Measurements from ENCODE around the gene TMEM150B.

Gene TMEM150B

GRCh38 chr19:55279770-55280643, 45.1 kb downstream of the TMEM150B start, which contains the start of gene HSPBP1:
Gene HSPBP1 (minus strand): TSS chr19:55280110. CDS start chr19:55279608, 502 bp downstream.
- peak within 1 kb of the TSS; percentile 37 for H3K27ac ChIP-seq (ENCODE audit: low read depth, low read length)
- H3K36me3 ChIP-seq (ENCODE audit: control insufficient read depth in 5 of 5, insufficient read depth in 5 of 5, low read length in 5 of 5): peaks cover 0 to 24% (median 15%) of the 10 kb centered on the region in 5 donors
- no peaks in the 10 kb centered on the region for H3K9me3 ChIP-seq (ENCODE audit: control insufficient read depth in 5 of 5, low read length in 5 of 5)
- peak within 1 kb of the TSS; percentile 80 to 98 (median 93) for H3K4me3 ChIP-seq (ENCODE audit: low read depth in 1 of 5, low read length in 5 of 5)
- H3K27me3 ChIP-seq (ENCODE audit: control insufficient read depth in 5 of 5, insufficient read depth in 4 of 5, low read length in 5 of 5): peaks cover 8 to 15% (median 9%) of the 10 kb centered on the region in 5 donors
- H3K9ac ChIP-seq (ENCODE audit: low read length in 5 of 5): peak within 1 kb of the TSS in 4 of 5 donors; percentile 62 to 86 (median 76)
- peaks cover 0 to 23% (median 14%) of the 10 kb centered on the region in 5 donors for H3K4me1 ChIP-seq (ENCODE audit: control insufficient read depth in 5 of 5, insufficient read depth in 5 of 5, low read length in 5 of 5)

GRCh38 chr19:55279340-55279739, 45.8 kb downstream of the TMEM150B start:
- Histone ChIP-seq H3K9ac (ENCODE audit: low read length in 5 of 5) (peak overlapping the region in 4 of 5 donors; percentile 62 to 86 (median 76)), H3K4me1 (ENCODE audit: control insufficient read depth in 5 of 5, insufficient read depth in 5 of 5, low read length in 5 of 5) (peaks cover 0 to 23% (median 14%) of the 10 kb centered on the region in 5 donors), H3K36me3 (ENCODE audit: control insufficient read depth in 5 of 5, insufficient read depth in 5 of 5, low read length in 5 of 5) (peaks cover 0 to 30% (median 17%) of the 10 kb centered on the region in 5 donors), H3K27me3 (ENCODE audit: control insufficient read depth in 5 of 5, insufficient read depth in 4 of 5, low read length in 5 of 5) (peaks cover 8 to 11% (median 9%) of the 10 kb centered on the region in 5 donors), H3K27ac (ENCODE audit: low read depth, low read length) (peak overlapping the region; percentile 37), H3K9me3 (ENCODE audit: control insufficient read depth in 5 of 5, low read length in 5 of 5) (no peaks in the 10 kb centered on the region), H3K4me3 (ENCODE audit: low read depth in 1 of 5, low read length in 5 of 5) (peak overlapping the region; percentile 80 to 98 (median 93))

GRCh38 chr19:55278391-55279135, 46.6 kb downstream of the TMEM150B start:
- H3K36me3 ChIP-seq (ENCODE audit: control insufficient read depth in 5 of 5, insufficient read depth in 5 of 5, low read length in 5 of 5): peaks cover 0 to 37% (median 22%) of the 10 kb centered on the region in 5 donors
- no peaks in the 10 kb centered on the region for H3K9me3 ChIP-seq (ENCODE audit: control insufficient read depth in 5 of 5, low read length in 5 of 5)
- no peak overlapping the region for H3K4me3 ChIP-seq (ENCODE audit: low read depth in 1 of 5, low read length in 5 of 5)
- peaks cover 7 to 11% (median 8%) of the 10 kb centered on the region in 5 donors for H3K27me3 ChIP-seq (ENCODE audit: control insufficient read depth in 5 of 5, insufficient read depth in 4 of 5, low read length in 5 of 5)
- H3K4me1 ChIP-seq (ENCODE audit: control insufficient read depth in 5 of 5, insufficient read depth in 5 of 5, low read length in 5 of 5): peaks cover 0 to 23% (median 14%) of the 10 kb centered on the region in 5 donors
- no peak overlapping the region for H3K9ac ChIP-seq (ENCODE audit: low read length in 5 of 5)
- H3K27ac ChIP-seq (ENCODE audit: low read depth, low read length): no peak overlapping the region

- no peak overlapping the region for H3K4me3 ChIP-seq (ENCODE audit: low read depth in 1 of 5, low read length in 5 of 5)
- no peak overlapping the region for H3K27ac ChIP-seq (ENCODE audit: low read depth, low read length)
- H3K4me1 ChIP-seq (ENCODE audit: control insufficient read depth in 5 of 5, insufficient read depth in 5 of 5, low read length in 5 of 5): peaks cover 0 to 23% (median 14%) of the 10 kb centered on the region in 5 donors
- peaks cover 0 to 2% (median 0%) of the 10 kb centered on the region in 5 donors for H3K27me3 ChIP-seq (ENCODE audit: control insufficient read depth in 5 of 5, insufficient read depth in 4 of 5, low read length in 5 of 5)
- H3K36me3 ChIP-seq (ENCODE audit: control insufficient read depth in 5 of 5, insufficient read depth in 5 of 5, low read length in 5 of 5): peaks cover 0 to 46% (median 29%) of the 10 kb centered on the region in 5 donors
- H3K9me3 ChIP-seq (ENCODE audit: control insufficient read depth in 5 of 5, low read length in 5 of 5): no peaks in the 10 kb centered on the region
- no peak overlapping the region for H3K9ac ChIP-seq (ENCODE audit: low read length in 5 of 5)
Observed at GRCh38 chr19:55277494-55277893, 47.6 kb downstream of the TMEM150B start.

GRCh38 chr19:55276720-55277430, 48.3 kb downstream of the TMEM150B start:
- Histone ChIP-seq H3K9me3 (ENCODE audit: control insufficient read depth in 5 of 5, low read length in 5 of 5) (no peaks in the 10 kb centered on the region), H3K27me3 (ENCODE audit: control insufficient read depth in 5 of 5, insufficient read depth in 4 of 5, low read length in 5 of 5) (no peaks in the 10 kb centered on the region), H3K9ac (ENCODE audit: low read length in 5 of 5) (no peak overlapping the region), H3K27ac (ENCODE audit: low read depth, low read length) (no peak overlapping the region), H3K4me3 (ENCODE audit: low read depth in 1 of 5, low read length in 5 of 5) (no peak overlapping the region), H3K36me3 (ENCODE audit: control insufficient read depth in 5 of 5, insufficient read depth in 5 of 5, low read length in 5 of 5) (peaks cover 0 to 50% (median 32%) of the 10 kb centered on the region in 5 donors), H3K4me1 (ENCODE audit: control insufficient read depth in 5 of 5, insufficient read depth in 5 of 5, low read length in 5 of 5) (peaks cover 0 to 23% (median 14%) of the 10 kb centered on the region in 5 donors)

- H3K36me3 ChIP-seq (ENCODE audit: control insufficient read depth in 5 of 5, insufficient read depth in 5 of 5, low read length in 5 of 5): peaks cover 0 to 50% (median 32%) of the 10 kb centered on the region in 5 donors
- H3K4me1 ChIP-seq (ENCODE audit: control insufficient read depth in 5 of 5, insufficient read depth in 5 of 5, low read length in 5 of 5): peaks cover 0 to 22% (median 14%) of the 10 kb centered on the region in 5 donors
- H3K4me3 ChIP-seq (ENCODE audit: low read depth in 1 of 5, low read length in 5 of 5): no peak overlapping the region
- no peak overlapping the region for H3K9ac ChIP-seq (ENCODE audit: low read length in 5 of 5)
- H3K9me3 ChIP-seq (ENCODE audit: control insufficient read depth in 5 of 5, low read length in 5 of 5): no peaks in the 10 kb centered on the region
- no peak overlapping the region for H3K27ac ChIP-seq (ENCODE audit: low read depth, low read length)
- no peaks in the 10 kb centered on the region for H3K27me3 ChIP-seq (ENCODE audit: control insufficient read depth in 5 of 5, insufficient read depth in 4 of 5, low read length in 5 of 5)
Observed at GRCh38 chr19:55275851-55276719, 49.1 kb downstream of the TMEM150B start.

GRCh38 chr19:55273978-55274707, 51.0 kb downstream of the TMEM150B start:
- Histone ChIP-seq H3K4me1 (ENCODE audit: control insufficient read depth in 5 of 5, insufficient read depth in 5 of 5, low read length in 5 of 5) (peaks cover 0 to 4% (median 2%) of the 10 kb centered on the region in 5 donors), H3K4me3 (ENCODE audit: low read depth in 1 of 5, low read length in 5 of 5) (no peak overlapping the region), H3K36me3 (ENCODE audit: control insufficient read depth in 5 of 5, insufficient read depth in 5 of 5, low read length in 5 of 5) (peaks cover 0 to 62% (median 45%) of the 10 kb centered on the region in 5 donors), H3K9ac (ENCODE audit: low read length in 5 of 5) (no peak overlapping the region), H3K27ac (ENCODE audit: low read depth, low read length) (no peak overlapping the region), H3K27me3 (ENCODE audit: control insufficient read depth in 5 of 5, insufficient read depth in 4 of 5, low read length in 5 of 5) (no peaks in the 10 kb centered on the region), H3K9me3 (ENCODE audit: control insufficient read depth in 5 of 5, low read length in 5 of 5) (no peaks in the 10 kb centered on the region)

GRCh38 chr19:55272142-55272541, 53.0 kb downstream of the TMEM150B start:
- Histone ChIP-seq H3K27me3 (ENCODE audit: control insufficient read depth in 5 of 5, insufficient read depth in 4 of 5, low read length in 5 of 5) (no peaks in the 10 kb centered on the region), H3K36me3 (ENCODE audit: control insufficient read depth in 5 of 5, insufficient read depth in 5 of 5, low read length in 5 of 5) (peaks cover 0 to 56% (median 39%) of the 10 kb centered on the region in 5 donors), H3K9me3 (ENCODE audit: control insufficient read depth in 5 of 5, low read length in 5 of 5) (no peaks in the 10 kb centered on the region), H3K4me1 (ENCODE audit: control insufficient read depth in 5 of 5, insufficient read depth in 5 of 5, low read length in 5 of 5) (no peaks in the 10 kb centered on the region), H3K4me3 (ENCODE audit: low read depth in 1 of 5, low read length in 5 of 5) (no peak overlapping the region), H3K9ac (ENCODE audit: low read length in 5 of 5) (no peak overlapping the region), H3K27ac (ENCODE audit: low read depth, low read length) (no peak overlapping the region)
